ENCODE measurements around the gene SLBP.
"Not testable (repeated sequence)": the region's sequence is repeated elsewhere in the genome, so short reads cannot be mapped to it uniquely, and the experiment has no call there.

Gene SLBP

DNA sequence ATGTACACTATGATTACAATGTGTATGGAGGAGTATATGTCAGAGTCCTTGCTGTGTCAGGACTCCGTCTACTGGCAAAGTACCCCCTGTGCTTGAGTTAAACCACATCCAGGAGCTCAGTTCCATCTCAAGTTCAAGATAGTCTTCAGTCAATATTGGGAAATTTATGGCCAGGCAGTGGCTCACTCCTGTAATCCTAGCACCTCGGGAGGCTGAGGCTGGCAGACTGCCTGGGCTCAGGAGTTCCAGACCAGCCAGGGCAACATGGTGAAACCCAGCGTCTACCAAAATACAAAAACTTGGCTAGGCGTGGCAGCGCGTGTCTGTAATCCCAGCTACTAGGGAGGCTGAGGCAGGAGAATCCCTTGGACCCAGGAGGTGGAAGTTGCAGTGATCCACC lies 5.8 kb downstream of the SLBP start:
- Histone ChIP-seq H3K4me3 (ENCODE audit: insufficient read length, low read depth) (no peak overlapping the region), H3K36me3 (ENCODE audit: insufficient read depth, insufficient read length, low read length) (peaks cover 82% of the 10 kb centered on the region)

DNA sequence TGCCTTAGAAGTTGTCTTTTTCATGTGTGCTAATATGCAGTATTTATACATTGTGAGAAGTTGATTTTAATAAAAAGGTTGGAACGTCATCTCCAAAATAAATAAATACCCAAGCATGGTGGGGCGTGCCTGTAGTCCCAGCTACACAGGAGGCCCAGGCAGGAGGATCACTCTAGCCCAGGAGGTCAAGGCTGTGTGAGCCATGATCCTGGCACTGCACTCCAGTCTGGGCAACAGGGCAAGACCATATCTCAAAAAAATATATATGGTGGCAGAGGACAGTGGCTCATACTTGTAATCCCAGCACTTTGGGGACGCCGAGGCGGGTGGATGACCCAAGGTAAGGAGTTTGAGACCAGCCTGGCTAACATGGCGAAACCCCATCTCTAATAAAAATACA lies 6.4 kb downstream of the SLBP start:
- Histone ChIP-seq H3K4me1 (ENCODE audit: insufficient read depth, insufficient read length) (peaks cover 6% of the 10 kb centered on the region), H3K36me3 (ENCODE audit: insufficient read depth, insufficient read length, low read length) (peaks cover 82% of the 10 kb centered on the region), H3K27me3 (ENCODE audit: insufficient read depth, insufficient read length) (no peaks in the 10 kb centered on the region), H3K4me3 (ENCODE audit: insufficient read length, low read depth) (no peak overlapping the region), H3K9ac (ENCODE audit: insufficient read length, low read depth) (no peak overlapping the region), H3K9me3 (ENCODE audit: insufficient read depth, low read length) (no peaks in the 10 kb centered on the region)
- DNase-seq (ENCODE audit: low read depth, low spot score) = no peak
- TF ChIP-seq SUZ12 (IDR thresholded peaks at IDR 0.05; ENCODE audit: extremely low read depth, insufficient read depth, insufficient read length) = no peak
- TF ChIP-seq ZNF274 (IDR thresholded peaks at IDR 0.05; ENCODE audit: low read depth, low read length) = no peak
- no peak for TF ChIP-seq YY1 (IDR thresholded peaks at IDR 0.05; ENCODE audit: insufficient read depth, insufficient read length)

More for the DNA sequence above, 5.8 kb downstream of the SLBP start:
- H3K27me3 ChIP-seq (ENCODE audit: insufficient read depth, insufficient read length) = no peaks in the 10 kb centered on the region
- DNase-seq (ENCODE audit: low read depth, low spot score) = no peak
- H3K9ac ChIP-seq (ENCODE audit: insufficient read length, low read depth) = no peak overlapping the region
- H3K4me1 ChIP-seq (ENCODE audit: insufficient read depth, insufficient read length) = peaks cover 6% of the 10 kb centered on the region
- TF ChIP-seq ZNF274 (IDR thresholded peaks at IDR 0.05; ENCODE audit: low read depth, low read length) = no peak
- TF ChIP-seq YY1 (IDR thresholded peaks at IDR 0.05; ENCODE audit: insufficient read depth, insufficient read length) = no peak
- TF ChIP-seq SUZ12 (IDR thresholded peaks at IDR 0.05; ENCODE audit: extremely low read depth, insufficient read depth, insufficient read length) = no peak
- H3K9me3 ChIP-seq (ENCODE audit: insufficient read depth, low read length) = no peaks in the 10 kb centered on the region

DNA sequence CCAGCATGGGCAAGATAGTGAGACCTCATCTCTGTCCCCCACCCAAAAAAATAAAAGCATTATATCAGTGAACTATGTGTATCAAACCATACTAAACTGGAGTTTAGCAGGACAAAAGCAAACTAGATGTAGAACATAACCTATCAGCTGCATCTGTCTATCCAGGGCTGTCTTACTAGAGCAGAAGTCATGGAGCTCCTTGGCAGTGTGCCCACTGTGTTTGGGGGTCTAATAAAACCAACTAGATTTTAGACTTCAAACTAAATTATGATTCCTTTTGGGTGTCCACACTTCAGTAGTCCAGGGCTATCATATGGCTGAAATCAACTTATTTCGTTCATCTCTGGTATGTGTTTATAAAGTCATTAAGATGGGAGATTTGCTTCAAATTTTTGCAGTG lies 8.3 kb downstream of the SLBP start:
- no peak for TF ChIP-seq YY1 (IDR thresholded peaks at IDR 0.05; ENCODE audit: insufficient read depth, insufficient read length)
- no peak for TF ChIP-seq ZNF274 (IDR thresholded peaks at IDR 0.05; ENCODE audit: low read depth, low read length)
- TF ChIP-seq SUZ12 (IDR thresholded peaks at IDR 0.05; ENCODE audit: extremely low read depth, insufficient read depth, insufficient read length) = no peak
- DNase-seq (ENCODE audit: low read depth, low spot score) = no peak
- no peaks in the 10 kb centered on the region for H3K4me1 ChIP-seq (ENCODE audit: insufficient read depth, insufficient read length)
- H3K4me3 ChIP-seq (ENCODE audit: insufficient read length, low read depth) = no peak overlapping the region
- H3K27me3 ChIP-seq (ENCODE audit: insufficient read depth, insufficient read length) = no peaks in the 10 kb centered on the region
- no peaks in the 10 kb centered on the region for H3K9me3 ChIP-seq (ENCODE audit: insufficient read depth, low read length)
- peaks cover 87% of the 10 kb centered on the region for H3K36me3 ChIP-seq (ENCODE audit: insufficient read depth, insufficient read length, low read length)
- H3K9ac ChIP-seq (ENCODE audit: insufficient read length, low read depth) = no peak overlapping the region

DNA sequence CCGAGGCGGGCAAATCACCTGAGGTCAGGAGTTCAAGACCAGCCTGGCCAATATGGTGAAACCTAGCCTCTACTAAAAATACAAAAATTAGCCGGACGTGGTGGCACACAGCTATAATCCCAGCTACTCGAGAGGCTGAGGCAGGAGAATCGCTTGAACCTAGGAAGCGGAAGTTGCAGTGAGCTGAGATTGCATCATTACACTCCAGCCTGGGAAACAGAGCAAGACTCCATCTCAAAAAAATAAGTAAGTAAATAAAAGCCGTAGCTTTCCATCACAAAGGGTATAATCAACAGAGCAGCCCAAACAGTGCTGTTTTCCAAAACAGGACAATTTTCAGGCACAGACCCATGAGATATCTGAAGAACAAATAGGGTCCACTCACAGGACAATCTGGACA lies 10.4 kb downstream of the SLBP start:
- not testable (repeated sequence) for H3K9me3 ChIP-seq (ENCODE audit: insufficient read depth, low read length); H3K27me3 ChIP-seq (ENCODE audit: insufficient read depth, insufficient read length); H3K4me3 ChIP-seq (ENCODE audit: insufficient read length, low read depth); H3K4me1 ChIP-seq (ENCODE audit: insufficient read depth, insufficient read length); DNase-seq (ENCODE audit: low read depth, low spot score); H3K9ac ChIP-seq (ENCODE audit: insufficient read length, low read depth)
- peaks cover 91% of the 10 kb centered on the region for H3K36me3 ChIP-seq (ENCODE audit: insufficient read depth, insufficient read length, low read length)

DNA sequence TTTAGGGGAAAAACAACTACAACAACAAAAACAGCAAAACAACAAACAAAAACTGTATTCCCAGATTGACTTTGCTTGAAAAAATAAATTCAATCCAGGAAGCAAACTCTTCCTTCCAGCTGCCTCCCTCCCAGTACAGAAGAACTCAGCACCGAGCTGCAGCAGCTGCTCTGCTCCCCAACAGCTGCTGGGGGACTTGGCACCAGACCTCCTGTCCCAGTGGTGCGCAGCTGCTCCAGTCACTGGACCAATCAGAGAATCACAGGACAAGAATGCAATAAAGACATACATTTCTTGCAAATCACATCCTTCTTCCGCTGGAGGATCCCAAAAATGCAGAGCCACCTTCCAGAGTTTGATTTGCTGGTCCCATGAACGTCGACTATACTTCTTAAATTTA lies 16.2 kb downstream of the SLBP start:
- Histone ChIP-seq H3K4me1 (ENCODE audit: insufficient read depth, insufficient read length) (no peaks in the 10 kb centered on the region), H3K9ac (ENCODE audit: insufficient read length, low read depth) (no peak overlapping the region), H3K36me3 (ENCODE audit: insufficient read depth, insufficient read length, low read length) (peaks cover 94% of the 10 kb centered on the region), H3K4me3 (ENCODE audit: insufficient read length, low read depth) (no peak overlapping the region), H3K27me3 (ENCODE audit: insufficient read depth, insufficient read length) (no peaks in the 10 kb centered on the region), H3K9me3 (ENCODE audit: insufficient read depth, low read length) (no peaks in the 10 kb centered on the region)
- DNase-seq (ENCODE audit: low read depth, low spot score) = no peak
- TF ChIP-seq SUZ12 (IDR thresholded peaks at IDR 0.05; ENCODE audit: extremely low read depth, insufficient read depth, insufficient read length) (no peak), YY1 (IDR thresholded peaks at IDR 0.05; ENCODE audit: insufficient read depth, insufficient read length) (no peak), ZNF274 (IDR thresholded peaks at IDR 0.05; ENCODE audit: low read depth, low read length) (no peak)

DNA sequence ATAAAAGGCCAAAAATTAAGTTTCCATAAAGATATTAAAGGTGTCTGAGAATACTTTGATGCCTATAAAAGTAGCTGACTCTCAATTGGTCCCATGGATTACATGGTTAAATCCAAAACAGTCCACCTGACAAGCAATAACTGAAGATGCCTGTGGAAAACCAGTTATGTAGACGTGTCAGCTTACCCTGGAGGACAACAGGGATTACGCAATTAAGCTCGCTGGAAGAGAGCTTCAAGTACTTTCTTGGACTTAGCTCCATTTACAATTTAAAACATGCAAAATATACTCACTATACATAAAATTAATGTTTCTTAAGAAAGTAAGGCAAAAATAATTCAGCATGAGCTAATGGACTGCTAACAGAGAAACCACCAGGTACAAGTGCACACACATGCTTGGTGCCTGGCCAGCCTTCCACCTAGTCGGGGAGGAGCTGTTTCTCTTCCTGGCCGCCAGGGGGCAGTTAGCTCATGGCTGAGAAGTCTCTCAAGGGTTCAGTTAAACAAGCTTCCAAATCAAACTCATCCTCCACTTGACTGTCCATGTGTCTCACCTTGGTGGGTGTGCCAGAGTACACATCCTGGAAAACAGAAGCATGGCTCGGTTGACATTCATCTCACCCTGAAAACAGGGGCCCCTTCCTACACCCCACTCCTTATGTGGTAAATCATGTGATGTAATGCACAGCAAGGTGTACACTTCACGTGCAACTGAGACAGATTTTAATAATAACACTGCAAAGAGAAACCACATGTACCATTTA lies 18.8 kb downstream of the SLBP start:
- Histone ChIP-seq H3K36me3 (ENCODE audit: insufficient read depth, insufficient read length, low read length) (peaks cover 81% of the 10 kb centered on the region), H3K4me1 (ENCODE audit: insufficient read depth, insufficient read length) (no peaks in the 10 kb centered on the region), H3K9me3 (ENCODE audit: insufficient read depth, low read length) (no peaks in the 10 kb centered on the region), H3K9ac (ENCODE audit: insufficient read length, low read depth) (no peak overlapping the region), H3K4me3 (ENCODE audit: insufficient read length, low read depth) (no peak overlapping the region), H3K27me3 (ENCODE audit: insufficient read depth, insufficient read length) (no peaks in the 10 kb centered on the region)
- TF ChIP-seq YY1 (IDR thresholded peaks at IDR 0.05; ENCODE audit: insufficient read depth, insufficient read length) (no peak), SUZ12 (IDR thresholded peaks at IDR 0.05; ENCODE audit: extremely low read depth, insufficient read depth, insufficient read length) (no peak), ZNF274 (IDR thresholded peaks at IDR 0.05; ENCODE audit: low read depth, low read length) (no peak)
- peak; percentile 80 for DNase-seq (ENCODE audit: low read depth, low spot score)

DNA sequence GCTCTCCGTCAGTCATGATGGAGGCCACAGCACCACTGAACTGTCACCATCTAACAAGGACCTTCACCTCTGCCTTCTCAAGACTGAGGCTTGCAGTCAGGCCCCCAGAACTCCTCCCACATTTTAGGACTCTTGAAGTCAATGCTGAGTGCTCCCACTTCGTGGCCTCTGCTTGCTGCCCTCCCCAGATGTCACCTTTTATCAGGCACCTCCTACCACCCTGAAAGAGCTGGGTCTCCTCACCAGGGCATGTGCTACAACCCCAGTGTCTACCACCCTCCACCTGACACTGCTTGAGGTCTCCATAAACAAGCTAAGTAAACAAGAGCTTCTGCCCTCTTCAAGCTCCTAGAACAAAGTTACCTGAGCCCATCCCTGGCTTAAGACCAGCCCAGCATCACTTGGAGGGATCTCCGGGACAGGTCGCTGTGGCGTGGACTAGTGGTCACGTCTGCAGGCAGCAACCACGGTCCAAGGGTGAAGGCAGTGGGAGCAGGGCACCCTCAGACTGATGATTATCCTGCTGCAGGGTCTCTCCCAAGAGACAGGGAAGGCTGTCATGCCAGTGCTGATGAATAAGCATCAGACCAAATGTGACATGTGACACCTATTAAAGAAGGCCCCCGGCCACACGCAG lies 20.3 kb downstream of the SLBP start:
- H3K9me3 ChIP-seq (ENCODE audit: insufficient read depth, low read length) = no peaks in the 10 kb centered on the region
- DNase-seq (ENCODE audit: low read depth, low spot score) = no peak
- H3K36me3 ChIP-seq (ENCODE audit: insufficient read depth, insufficient read length, low read length) = peaks cover 72% of the 10 kb centered on the region
- H3K9ac ChIP-seq (ENCODE audit: insufficient read length, low read depth) = no peak overlapping the region
- no peak overlapping the region for H3K4me3 ChIP-seq (ENCODE audit: insufficient read length, low read depth)
- no peaks in the 10 kb centered on the region for H3K27me3 ChIP-seq (ENCODE audit: insufficient read depth, insufficient read length)
- TF ChIP-seq ZNF274 (IDR thresholded peaks at IDR 0.05; ENCODE audit: low read depth, low read length) = no peak
- TF ChIP-seq YY1 (IDR thresholded peaks at IDR 0.05; ENCODE audit: insufficient read depth, insufficient read length) = no peak
- no peak for TF ChIP-seq SUZ12 (IDR thresholded peaks at IDR 0.05; ENCODE audit: extremely low read depth, insufficient read depth, insufficient read length)
- H3K4me1 ChIP-seq (ENCODE audit: insufficient read depth, insufficient read length) = no peaks in the 10 kb centered on the region
